Putamen (tissue), 1 donor: Measurements from ENCODE around the gene TCEAL4.

ENCODE experiments used
- DNase-seq: peaks from one replicate; pipeline ENCODE4 v3.0.0-alpha.2; 2016; ENCODE audit warnings: low spot score

The TCEAL4 gene

DNA sequence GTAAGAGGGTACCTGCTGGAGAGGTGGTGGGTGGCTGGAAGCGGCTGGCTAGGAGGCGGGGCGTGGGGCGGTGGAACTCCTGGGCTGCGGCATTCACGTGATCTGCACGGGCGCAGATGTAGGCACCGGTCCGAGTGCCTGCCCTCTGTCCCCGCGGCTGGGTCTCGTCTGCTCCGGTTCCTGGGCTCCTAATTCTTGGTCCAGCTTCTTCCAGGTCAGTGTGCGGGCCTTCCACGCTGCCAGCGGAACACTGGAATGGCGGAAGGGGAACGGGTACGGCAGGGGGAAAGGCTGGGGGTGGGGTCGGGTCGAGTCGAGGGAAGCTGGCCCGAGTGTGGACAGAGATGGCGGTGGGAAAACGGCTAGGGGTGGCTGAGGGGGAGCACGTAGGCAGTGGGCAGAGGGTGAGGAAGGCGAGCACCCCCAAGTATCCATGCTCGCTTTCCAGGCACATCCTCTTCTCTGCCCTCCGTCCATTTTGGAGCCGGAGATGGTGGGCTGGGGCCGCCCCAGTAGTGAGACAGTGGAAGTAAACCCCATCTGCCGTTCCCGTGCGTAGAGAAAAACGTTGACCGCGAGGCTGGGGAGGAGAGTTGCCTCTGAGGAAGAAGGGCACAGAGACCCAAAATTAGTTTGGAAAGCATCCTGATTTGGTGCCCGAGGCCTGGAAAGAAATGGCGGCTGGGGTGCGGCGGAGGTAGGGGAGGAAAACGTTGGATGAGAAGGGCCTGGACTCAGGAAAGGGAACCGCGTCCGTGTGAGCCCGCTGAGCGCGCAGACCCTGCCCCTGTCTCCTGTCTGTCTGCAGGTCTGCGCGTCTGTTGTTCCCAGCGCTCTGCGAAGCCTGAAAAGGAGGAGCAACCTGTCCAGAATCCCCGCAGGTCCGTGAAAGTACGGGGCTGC lies at the start of gene TCEAL4:
TCEAL4 (plus strand) TSS at position 105 of the 903 bp plus-strand sequence. CDS start 1,161 bp downstream, outside the sequence.
- peak; percentile 49 for DNase-seq

DNA sequence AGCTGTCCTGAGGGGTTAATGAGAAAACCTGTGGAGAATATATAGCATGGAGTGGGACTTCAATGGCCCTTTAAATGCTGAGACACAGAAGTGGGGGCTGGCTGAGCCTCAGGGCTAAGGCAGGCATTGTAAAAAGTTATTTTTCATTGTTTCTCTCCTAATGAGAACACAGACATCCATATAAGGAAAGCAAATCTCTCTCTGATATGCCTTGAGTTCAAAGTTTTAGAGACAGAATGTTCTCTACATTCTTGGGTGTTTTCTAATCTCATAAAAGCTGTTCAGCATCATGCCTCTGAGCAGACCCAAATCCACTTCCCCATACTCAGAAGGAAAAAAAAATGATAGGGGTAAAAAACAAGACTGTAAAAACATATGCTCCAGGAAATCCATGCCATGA lies 49.2 kb upstream of the TCEAL4 start:
- no peak for DNase-seq

DNA sequence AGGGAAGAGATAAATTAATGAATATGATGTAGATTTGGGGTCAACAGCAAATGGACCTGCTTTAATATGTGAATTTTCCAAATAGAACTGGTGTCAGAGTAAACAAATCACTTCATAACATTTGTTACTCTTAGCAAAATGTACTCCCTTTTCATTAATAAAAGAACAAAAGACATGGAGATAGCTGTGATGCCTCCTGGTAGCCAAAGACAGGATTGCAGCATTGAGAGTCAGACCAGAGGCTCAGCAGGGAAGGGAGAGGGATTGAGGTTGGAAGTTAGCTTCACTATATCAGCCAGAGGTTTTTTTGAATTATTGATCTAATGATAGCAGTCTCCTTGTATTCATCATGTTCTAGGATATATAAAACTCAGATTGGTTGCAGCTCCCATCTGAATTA lies 48.6 kb upstream of the TCEAL4 start:
- no peak for DNase-seq

DNA sequence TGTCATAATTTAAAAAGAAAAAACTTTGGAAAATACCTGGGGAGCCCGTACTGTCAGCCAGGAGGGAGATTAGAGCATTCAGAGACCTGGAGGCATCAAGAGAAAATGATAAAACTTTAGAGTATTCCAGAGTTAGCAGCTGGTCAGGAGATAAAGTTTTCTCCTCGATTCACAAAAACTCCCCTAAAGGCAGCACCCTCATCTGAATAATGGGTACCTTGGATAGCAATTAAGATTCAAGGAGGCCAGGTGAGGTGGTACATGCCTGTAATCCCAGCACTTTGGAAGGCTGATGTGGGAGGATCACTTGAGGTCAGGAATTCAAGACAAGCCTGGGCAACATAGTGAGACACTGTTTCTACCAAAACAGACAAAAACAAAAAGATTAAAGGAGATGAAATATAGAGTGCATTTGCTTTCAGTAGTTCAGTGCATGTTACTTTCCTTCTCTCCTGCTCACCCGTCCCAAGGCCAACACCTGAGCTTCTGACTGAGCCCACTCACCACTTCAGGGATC lies 47.4 kb upstream of the TCEAL4 start:
- DNase-seq, result no peak

DNA sequence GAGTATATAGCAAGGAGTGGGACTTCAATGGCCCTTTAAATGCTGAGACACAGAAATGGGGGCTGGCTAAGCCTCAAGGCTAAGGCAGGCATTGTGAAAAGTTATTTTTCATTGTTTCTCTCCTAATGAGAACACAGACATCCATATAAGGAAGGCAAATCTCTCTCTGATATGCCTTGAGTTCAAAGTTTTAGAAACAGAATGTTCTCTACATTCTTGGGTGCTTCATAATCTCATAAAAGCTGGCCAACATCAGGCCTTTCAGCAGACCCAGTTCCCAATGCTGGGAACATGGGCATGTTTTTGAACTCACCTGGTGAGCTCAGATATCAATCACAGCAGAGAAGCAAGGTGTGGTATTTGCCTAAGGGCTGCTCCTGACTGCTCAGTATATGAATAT lies 46.6 kb upstream of the TCEAL4 start:
- no peak for DNase-seq

DNA sequence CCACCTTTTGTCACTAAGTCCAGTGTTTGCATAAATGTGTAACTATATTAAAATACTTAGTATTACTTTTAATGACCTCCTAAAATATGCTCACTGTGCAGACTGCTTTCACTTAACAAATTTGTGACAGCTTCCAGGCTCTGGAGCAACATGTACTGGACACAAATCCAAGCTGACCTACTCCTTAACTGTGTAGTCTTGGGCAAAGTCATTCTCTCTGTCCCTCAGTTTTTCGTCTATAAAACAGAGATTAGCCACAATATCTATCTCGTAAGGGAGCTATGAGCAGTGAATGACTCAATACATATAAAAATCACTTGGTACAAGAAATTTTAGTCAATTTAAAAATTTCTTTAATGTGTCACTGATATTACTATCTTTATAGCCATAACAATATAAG lies 45.6 kb upstream of the TCEAL4 start:
- no peak for DNase-seq

DNA sequence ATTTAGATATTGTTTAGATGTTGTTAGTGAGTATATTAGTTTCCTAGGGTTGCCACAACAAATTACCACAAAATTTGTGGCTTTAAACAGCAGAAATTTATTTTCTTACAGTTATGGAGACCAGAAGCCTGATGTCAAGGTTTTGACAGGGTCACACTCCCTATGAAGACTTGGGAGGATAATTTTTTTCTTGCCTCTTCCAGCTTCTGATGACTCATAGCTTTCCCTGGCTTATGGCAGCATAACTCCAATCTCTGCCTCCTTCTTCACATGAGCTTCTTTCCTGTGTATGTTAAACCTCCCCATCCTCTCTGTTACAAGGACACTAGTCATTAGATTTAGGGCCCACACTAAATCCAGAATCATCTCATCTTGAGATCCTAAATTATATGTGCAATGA lies 45.2 kb upstream of the TCEAL4 start:
- no peak for DNase-seq

DNA sequence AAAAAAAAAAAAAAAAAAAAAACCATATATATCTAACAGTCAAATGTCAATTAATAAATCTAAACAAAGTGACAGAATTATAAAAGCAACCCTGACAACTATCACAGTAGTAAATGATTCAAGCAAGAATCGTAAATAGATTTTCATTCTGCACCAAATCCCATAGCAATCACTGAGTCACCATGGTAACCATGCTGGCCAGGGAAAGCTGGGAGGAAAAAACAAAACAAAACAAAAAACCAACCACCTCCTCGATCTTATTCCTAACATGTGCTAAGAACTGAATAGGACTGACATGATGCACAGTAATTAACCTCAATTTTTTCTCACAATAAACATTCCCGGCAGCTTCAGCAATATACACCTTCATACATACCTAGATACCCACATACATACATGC lies 35.4 kb upstream of the TCEAL4 start:
- DNase-seq, result no peak

DNA sequence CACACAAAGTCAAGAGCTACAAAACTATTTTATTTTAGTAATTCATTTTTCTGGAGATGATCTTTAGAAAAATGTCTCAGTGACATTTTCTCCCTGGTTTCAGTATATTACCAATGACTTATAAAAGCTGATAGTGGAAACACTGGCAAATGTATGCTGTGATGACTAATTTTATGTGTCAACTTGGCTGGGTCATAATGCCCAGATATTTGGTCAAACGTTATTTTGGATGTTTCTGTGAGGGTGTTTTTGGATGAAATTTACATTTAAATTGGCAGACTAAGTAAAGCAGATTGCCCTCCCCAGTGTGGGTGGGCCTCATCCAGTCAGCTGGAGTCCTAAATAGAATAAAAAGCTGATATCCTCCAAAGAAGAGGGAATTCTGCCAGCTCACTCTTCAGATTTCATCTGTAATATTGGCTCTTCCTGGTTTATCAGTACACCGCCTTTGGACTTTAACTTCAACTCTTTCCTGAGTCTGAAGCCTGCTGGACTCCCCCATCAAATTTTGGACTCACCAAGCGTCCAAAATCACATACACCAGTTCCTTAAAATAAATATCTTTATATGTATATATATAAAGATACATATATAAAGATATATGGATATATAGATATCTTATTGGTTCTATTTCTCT lies 34.8 kb upstream of the TCEAL4 start:
- no peak for DNase-seq

DNA sequence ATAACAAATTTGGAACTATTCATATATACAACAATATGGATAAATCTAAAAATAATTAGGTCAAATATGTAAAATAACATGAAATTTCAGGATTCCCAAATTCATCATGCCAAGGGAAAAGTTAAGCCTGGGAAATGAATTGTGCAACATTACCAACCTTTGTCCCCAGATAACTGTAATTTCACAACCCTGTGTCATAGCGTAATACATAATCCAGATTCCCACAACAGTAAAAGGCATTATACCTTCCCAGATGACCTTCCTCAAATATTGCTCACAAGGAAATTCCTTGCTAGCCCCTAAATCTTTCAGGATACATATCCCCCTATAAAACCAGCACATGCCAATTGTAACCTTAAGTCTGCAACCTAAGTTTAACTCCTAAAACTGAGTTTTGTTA lies 33.1 kb upstream of the TCEAL4 start:
- no peak for DNase-seq

DNA sequence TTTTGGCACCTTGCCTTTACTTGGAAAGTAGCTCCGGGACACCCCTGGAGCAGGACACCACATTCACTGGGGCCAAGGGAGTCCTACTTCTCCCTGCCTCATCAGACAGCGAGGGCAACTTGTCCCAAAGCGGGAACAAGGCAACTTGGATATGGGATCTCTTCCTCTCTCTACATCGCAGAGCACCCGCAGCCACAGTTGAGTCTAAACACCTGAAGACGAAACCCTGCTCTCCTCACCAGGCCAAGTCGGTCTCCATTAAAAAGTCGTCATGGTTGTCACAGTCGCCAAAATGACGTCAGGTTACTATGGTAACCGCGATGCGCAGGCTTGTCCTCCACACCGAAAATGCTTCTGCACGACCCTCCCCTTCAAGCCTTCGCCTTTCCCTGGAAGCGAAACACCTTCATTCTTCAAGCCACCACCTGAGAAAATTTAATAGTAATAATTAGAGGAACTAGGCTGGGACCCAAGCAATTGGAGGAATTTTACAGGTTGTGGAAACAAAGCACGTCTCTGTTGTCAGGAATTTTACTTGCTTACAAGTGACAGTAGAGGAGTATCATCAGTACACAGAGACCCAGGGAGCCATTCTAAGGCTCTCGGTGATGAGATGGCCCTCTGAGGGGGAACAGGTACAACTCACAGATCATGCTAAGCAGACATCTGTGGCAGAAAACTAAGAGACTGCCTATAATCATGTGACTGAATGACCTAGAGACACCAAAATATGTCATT lies 30.5 kb upstream of the TCEAL4 start:
- DNase-seq, result peak; percentile 64

DNA sequence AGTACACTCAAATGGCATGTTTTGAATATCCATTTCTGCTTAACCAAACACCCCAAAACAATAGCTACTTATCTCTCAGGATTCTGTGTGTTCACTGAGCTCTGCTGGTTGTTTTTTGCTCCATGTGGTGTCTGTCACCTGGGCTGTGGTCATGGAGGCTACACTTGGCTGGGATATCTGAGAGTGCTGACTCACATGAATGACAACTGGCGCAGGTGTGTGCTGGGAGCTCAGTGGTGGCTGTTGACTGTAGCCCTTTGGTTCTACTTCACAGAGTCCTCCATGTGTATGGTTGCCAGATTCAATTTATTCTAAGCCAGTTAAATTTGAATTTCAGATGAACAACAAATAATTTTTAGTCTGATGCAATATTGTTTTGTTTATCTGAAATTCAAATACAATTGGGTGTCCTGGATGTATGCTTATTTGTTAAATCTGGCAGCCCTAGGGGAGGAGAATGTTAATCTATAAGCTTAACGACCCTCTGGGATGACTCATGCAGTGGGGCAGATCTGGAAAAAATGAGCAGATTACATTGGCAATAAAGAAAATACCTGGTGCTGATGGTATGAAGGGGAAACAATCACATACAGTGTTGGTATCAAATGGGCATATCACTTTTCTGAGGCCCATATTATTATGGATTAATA lies 28.2 kb upstream of the TCEAL4 start:
- no peak for DNase-seq

DNA sequence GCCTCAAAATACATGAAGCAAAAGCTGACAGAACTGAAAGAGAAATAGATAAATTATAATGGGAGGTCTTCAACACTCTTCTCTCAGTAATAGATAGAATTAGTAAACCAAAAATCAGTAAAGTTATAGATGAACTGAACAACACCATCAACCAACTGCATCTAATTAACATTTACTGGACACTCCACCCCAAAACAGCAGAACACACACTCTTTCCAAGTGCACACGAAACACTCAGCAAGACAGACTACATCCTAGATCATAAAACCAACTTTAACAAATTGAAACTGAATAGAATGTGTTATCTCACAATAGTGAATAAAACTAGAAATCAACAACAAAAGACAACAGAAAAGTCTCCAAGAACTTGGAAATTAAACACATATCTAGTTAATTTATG lies 25.1 kb upstream of the TCEAL4 start:
- no peak for DNase-seq

DNA sequence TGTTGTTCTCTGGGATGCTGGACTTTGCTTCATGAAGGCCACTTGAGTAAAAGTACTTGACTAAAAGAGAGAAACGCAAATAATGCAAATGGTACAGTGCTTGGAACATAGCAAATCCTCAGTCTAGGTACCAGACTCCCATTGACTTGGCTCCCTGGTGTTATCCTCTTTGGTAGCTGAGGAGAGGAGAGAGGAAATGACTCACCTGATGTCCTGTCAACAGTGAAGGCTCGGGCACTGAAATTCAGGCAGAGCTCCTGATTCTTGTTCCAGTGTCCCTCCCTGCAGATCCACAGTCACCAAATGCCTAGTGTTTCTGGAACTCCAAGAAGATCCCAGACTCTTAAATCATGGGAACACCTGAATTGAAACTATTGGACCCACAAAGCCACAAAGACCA lies 22.5 kb upstream of the TCEAL4 start:
- no peak for DNase-seq

DNA sequence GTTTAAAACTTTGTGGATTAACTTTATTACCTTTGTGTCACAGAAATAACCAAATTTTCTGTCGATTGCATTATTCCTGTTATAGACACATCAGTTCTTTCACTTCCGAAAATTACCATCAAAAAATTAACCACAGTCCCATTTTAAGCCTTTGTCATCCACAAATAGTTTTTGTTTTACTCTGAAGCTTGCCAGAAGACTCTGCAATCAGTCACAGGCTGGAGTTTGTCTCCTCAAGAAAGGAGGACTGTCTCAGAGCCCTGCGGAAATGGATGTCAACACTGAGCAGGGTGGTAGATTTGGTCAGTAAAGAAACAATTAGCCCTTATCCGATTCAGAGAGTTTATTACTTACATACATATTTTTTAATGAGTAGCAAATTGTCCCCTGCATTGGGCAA lies 20.1 kb upstream of the TCEAL4 start:
- DNase-seq, result no peak

DNA sequence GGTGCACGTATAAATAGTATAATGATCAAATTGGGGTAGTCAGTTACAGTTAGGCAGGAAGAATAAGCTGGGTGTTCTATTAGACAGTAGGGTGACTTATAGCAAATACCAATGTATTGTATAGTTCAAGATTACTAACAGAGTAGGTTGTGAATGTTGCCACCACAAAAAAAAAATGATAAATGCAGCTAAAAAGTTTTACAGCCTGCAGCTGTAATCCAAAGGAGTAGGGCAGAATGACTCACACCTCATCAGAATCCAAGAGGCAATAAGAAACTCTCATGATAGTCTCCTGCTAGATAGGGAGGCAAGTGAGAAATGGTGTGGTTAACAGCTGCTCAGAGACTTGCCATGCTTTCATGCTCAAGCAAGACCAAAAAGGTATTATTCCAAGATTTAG lies 19.6 kb upstream of the TCEAL4 start:
- DNase-seq, result no peak

DNA sequence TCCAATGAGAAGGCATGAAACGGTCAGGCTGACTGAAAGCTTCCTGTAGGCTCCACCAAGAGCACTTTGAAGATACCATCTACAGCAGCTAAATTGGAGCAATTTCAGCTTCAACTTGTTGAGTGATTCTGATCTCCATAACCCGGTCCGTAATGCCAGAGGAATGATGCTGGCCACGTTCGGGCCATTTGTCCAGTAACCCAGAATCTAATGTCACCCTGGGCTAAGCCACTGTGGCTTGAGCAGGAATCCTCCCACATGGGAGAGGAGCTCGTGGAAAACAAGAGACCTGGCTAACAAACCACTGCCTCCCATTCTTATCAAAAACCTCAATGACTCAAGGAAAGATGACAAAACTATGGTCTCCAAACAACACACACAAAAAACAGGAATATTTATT lies 14.2 kb upstream of the TCEAL4 start:
- no peak for DNase-seq

DNA sequence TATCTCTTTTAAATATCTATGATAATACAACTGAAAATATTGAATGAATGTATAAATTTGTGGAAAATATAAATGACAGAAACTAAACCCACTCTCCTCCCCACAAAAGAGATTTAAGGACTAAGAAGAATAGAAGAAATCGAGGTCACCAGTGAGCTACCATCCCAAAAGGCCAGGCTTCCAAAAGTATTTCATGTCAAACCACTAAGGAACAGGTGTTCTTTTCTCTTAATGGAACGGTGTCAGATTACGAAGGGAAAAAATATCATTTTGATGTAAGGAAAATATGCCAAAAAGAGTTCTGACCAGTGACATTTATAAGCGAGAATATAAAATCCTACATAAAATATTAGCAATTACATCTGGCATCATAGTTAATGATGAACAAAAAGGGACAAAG lies 13.6 kb upstream of the TCEAL4 start:
- DNase-seq, result no peak

DNA sequence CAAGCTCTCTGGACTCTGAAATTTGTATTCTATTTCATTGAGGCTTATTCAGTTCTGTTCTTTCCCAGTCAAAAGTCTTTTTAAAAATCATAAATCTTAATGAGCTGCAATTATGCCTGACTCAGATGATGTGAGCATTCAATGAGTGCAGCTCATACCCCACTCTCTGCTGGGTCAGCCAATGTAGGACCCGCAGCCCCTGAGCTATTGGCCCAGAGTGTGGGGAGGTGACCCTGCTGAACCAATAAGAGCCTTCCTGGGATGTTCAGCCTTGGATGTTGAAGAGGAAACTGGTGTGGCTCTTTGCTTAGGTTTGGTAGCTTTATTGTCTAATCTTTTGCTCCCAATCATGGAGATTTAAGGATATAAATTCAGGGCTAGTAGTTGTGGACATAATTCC lies 12.1 kb upstream of the TCEAL4 start:
- DNase-seq, result no peak

DNA sequence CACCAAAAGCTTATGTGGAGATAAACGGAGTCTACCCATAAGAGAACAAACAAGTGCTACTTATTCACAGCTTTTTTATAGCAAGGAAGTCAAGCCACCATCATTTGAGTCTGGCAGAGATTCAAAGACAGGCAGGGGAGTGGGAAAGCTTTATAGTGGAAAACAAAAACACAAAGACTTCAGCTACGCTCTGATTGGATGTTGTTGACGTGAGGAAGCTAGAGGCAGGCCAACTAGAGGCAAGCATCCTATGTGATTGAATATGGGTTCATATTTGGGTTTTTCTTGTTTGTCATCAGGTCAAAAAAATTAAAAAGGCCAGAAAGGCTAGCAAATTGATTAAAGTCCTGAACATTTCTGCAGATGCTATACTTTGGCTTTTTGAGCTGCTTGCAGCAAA lies 719 bp upstream of the TCEAL4 start:
- DNase-seq, result peak; percentile 9

DNA sequence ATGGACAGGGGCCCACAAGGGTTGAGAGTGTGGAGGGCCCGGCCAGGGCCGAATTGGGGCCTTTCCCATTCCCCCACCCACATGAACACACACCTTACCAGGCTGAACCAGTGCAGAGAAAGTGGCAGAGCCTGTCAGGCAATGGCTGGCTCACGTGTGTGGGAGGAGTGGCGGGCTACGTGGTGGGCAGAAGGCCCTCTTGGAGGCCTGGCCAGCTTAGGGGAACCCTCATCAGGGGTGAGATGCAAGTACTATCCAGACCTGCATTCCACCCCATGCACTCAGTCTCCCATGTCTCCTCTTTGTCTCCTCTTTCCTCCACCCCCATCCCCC lies 965 bp downstream of the TCEAL4 start:
- DNase-seq, result no peak

DNA sequence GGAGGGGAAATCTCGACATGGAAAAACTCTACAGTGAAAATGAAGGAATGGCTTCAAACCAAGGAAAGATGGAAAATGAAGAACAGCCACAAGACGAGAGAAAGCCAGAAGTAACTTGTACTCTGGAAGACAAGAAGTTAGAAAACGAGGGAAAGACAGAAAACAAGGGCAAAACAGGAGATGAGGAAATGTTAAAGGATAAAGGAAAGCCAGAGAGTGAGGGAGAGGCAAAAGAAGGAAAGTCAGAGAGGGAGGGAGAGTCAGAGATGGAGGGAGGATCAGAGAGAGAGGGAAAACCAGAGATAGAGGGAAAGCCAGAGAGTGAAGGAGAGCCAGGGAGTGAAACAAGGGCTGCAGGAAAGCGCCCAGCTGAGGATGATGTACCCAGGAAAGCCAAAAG lies 1.3 kb downstream of the TCEAL4 start:
- no peak for DNase-seq
